ENCODE results near the gene MAD1L1.
"Not testable (repeated sequence)": the region's sequence is repeated elsewhere in the genome, so short reads cannot be mapped to it uniquely, and the experiment has no call there.

Gene MAD1L1

GRCh38 chr7:1987591-1988532 is 244.9 kb downstream of the MAD1L1 start:
- DNase-seq (ENCODE audit: low spot score): no peak

DNA sequence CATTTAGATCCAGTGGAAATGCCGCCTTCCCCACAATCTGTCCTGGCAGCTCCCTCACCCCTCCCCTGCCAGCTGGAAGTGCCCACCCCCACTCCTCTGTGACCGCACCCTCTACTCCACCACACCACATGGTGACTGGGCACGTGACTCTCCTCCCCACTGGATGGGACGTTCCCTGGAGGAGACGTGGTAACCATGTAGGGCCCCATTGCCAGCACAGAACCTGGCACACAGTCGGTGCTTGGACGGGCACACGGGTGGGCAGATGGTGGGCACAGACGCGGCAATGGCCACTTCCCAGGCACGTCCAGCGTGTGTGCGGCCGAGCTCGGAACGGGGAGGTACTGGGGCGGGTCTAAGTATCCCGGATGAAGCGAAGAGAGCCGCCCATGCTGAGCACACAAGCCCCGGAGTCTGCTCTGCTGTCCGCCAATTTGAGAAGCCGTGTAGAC is 245.6 kb downstream of the MAD1L1 start:
- no peak for DNase-seq (ENCODE audit: low spot score)

DNA sequence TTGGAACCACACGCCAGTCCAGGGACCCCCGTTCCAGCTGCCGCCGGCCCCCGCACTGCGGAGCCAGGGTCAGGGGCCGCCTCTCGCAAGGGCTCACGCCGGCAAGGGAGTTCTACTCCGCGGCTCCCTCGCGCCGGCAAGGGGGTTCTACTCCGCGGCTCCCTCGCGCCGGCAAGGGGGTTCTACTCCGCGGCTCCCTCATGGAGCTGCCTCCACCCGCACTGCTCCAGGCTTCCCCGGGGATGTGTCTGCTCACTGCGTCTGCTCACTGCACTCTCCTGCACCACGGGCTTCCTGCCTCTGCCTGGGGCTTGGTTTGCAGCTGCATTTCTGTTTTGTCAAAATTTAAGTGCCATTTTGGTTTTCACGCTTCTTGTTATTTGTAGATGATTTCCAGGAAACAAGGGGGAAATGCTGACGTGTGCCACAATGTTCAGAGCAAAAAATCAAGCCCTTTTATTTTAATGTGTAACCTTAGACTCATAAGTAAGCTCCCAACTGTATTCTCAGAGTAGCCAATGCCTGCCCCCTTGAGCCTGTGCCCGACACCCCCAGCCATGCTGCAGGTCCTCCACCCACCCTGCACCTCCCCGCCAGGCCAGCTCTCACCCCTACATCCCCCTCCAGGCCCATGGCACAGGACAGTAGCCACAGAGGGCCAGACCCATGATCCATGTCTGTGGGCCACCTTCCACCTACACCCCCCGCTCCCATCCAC is 246.2 kb downstream of the MAD1L1 start:
- no peak for DNase-seq (ENCODE audit: low spot score)

- no peak for DNase-seq (ENCODE audit: low spot score)
These were observed 246.8 kb downstream of the MAD1L1 start for GRCh38 chr7:1985936-1986335.

DNA sequence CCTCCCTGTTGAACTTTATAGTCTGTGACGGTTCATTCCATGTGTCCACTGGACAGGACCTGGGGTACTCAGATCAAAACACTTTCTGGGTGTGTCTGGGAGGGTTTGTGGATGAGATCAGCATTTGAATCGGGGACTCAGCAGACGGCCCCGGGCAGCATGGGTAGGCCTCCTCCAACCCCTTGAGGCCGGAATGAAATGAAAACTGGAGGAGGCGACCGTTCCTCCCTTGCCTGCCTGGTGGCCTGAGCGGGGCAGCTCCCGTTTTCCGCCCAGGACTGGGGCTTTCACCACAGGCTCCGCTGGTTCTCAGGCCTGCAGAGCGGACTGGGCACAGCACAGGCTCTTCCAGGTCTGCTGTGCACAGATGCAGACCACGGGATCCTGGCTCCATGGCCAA is 247.7 kb downstream of the MAD1L1 start:
- DNase-seq (ENCODE audit: low spot score): no peak

GRCh38 chr7:1981878-1982230 is 250.9 kb downstream of the MAD1L1 start:
- no peak for DNase-seq (ENCODE audit: low spot score)

DNA sequence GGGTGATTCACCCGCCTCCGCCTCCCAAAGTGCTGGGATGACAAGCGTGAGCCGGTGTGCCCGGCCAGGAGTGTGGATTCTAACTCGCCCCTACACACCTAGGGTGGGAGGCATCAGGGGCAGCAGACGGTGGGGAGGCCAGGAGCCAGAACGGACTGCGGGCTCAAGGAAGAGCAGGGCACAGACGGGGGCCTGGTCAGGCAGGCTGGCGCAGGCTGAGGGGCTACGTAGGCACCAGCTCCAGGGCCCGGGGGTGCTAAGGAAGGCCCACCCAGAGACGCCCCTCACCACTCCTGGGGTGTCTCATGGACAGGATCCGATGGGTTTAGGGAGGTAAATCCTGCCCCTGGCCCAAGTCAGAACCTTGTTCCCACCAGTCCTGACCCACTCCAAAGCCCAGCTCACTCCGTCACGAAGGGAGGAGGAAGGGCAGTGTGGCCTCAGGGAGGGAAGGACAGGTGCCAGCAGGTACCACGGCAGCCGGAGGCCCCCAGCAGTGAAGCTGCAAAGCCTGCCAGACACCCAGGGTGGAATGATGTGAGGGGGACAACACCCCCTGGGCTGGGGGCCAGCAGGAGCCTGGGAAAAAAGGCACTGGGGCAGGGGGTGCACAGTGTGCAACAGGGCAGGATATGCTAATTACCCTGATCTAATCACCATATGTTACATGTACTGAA is 251.4 kb downstream of the MAD1L1 start:
- DNase-seq (ENCODE audit: low spot score): no peak

DNA sequence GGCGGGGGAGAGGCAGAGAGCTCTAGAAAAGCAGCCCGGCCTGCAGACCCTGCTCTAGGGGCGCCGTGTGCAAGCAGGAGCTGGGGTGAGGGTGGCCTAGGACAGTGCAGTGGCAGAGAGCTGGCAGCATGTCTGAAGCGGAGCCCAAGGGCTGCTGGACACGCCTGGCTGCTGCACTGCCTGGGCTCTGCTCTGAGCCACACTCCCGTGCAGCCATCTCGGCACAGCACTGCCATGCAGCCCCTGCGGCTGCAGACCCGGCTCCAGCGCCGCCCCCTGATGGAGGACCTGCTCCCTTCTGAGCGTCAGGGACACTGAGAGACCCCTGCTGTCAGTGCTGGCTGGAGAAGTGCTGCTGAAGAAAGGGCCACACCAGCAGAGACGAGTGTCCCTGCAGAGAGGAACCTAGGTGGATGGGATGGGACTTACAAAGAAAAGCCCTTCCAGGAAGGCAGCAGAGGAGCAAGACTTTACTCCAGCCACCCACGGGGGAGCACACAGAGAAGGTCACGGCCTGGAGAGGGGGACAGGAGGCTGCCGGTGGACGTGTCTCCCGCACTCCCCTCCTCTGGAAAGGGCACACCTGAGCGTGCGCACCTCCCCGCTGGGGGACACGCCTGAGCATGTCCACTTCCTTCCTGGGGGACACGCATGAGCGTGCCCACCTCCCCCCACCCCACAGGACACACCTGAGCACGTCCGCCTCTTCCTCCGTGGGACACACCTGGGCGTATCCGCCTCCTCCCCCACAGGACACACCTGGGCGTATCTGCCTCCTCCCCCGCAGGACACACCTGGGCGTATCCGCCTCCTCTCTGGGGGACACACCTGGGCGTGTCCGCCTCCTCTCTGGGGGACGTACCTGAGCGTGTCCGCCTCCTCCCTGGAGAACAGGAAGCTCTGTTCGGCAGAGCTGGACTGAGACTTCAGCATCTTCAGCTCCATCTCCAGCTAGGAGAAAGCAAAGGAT is 252.9 kb downstream of the MAD1L1 start:
- no peak for DNase-seq (ENCODE audit: low spot score)

GRCh38 chr7:1978656-1979590 is 253.8 kb downstream of the MAD1L1 start:
- no peak for DNase-seq (ENCODE audit: low spot score)

DNA sequence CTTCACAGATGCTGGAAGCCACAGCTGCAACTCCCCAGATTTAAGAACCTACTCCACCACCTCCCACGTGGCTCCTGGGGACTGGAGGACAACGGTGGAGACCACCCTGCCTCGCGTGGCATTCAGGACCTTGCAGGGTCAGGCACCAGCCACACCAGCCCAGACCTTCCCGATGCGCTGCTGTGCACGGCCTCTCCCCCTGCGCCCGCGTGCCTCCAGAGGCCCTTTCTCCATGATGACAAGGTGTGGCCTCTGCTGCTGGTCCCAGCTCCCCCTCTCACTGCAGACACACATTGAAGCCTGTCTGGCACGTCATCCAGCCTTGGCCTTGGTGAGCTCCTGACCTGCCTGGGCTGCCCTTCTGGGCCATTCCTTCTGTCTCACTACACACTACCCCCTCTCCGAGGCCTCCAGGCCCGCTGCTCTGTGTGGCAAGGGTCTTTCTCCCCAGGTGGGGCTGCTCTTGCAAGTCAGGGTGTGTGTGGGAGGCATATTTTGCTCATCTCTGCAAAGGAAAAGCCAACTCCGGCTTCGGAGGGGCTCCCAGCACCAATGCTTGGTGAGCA is 254.8 kb downstream of the MAD1L1 start:
- DNase-seq (ENCODE audit: low spot score): no peak

DNA sequence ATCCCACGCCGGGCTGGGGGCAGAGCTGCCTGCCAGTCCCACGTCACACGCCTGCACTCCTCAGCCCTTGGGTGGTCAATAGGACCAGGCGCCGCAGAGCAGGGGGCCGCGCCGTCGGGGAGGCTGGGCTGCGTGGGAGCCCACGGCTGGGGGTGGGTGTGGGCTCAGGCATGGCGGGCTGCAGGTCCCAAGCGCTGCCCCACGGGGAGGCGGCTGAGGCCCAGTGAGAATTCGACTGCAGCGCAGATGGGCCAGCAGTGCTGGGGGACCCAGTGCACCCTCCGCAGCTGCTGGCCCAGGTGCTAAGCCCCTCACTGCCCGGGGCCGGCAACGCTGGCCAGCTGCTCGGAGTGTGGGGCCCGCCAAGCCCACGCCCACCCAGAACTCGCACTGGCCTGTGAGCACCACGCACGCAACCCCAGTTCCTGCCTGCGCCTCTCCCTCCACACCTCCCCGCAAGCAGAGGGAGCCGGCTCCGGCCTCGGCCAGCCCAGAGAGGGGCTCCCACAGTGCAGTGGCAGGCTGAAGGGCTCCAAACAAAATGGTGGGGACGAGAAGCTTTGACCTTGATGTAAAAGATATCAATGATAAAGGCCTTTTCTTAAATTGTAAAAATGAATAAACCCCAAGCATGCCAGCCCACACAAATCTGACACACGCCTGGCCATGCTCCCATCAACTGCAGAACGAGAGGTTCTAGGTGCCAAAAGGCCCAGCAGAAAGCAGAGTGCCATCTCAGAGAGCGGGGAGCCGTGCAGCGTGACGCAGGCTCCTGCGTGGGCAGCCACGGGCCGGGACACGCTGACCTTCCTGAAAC is 255.5 kb downstream of the MAD1L1 start:
- DNase-seq (ENCODE audit: low spot score): peak; percentile 32

DNA sequence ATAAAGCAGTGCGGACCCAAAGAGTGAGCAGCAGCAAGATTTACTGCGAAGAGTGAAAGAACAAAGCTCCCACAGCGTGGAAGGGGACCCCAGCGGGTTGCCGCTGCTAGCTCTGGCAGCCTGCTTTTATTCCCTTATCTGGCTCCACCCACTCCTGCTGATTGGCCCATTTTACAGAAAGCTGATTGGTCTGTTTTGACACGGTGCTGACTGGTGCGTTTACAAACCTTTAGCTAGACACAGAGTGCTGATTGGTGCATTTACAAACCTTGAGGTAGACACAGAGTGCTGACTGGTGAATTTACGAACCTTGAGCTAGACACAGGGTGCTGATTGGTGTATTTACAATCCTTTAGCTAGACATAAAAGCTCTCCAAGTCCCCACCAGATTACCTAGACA is 256.2 kb downstream of the MAD1L1 start:
- DNase-seq (ENCODE audit: low spot score): not testable (repeated sequence)

- no peak for DNase-seq (ENCODE audit: low spot score)
These were observed 257.2 kb downstream of the MAD1L1 start for GRCh38 chr7:1975581-1975980.

- DNase-seq (ENCODE audit: low spot score): no peak
These were observed 257.6 kb downstream of the MAD1L1 start for GRCh38 chr7:1975179-1975578.

GRCh38 chr7:1974290-1975101 is 258.2 kb downstream of the MAD1L1 start:
- DNase-seq (ENCODE audit: low spot score): no peak

- no peak for DNase-seq (ENCODE audit: low spot score)
These were observed 259.2 kb downstream of the MAD1L1 start for GRCh38 chr7:1973321-1974251.

DNA sequence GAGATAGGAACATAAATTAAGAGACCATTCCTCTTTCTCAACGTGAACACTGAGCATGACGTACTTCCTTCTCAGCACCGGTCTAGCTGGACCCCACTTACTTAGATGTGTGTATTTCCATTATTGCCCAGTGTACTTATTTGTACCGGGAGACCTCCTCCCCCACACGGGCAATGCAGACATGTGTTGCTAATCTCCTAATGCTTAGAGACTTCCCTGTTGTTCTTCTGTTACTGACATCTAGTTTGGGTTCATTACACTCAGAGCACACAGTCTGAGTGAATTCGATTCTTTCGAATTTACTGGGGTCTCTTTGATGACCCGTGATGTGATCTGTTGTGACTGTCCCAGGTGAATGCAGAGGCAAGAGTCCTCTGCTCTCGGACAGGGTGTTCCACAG is 260.0 kb downstream of the MAD1L1 start:
- DNase-seq (ENCODE audit: low spot score): no peak
